Nephron (organoid): ENCODE results near the gene RPL27A.
A peak's percentile ranks its signal among the peaks of the same experiment; 100 is the strongest.

Experiments
- H3K27ac Mint-ChIP-seq, 3 experiments: 2 replicates each; pipeline ENCODE4 v1.8.0; 2020; ENCODE audit warnings: mixed read lengths in 3 of 3, mild to moderate bottlenecking in 2 of 3, moderate library complexity in 1 of 3
- H3K27me3 Mint-ChIP-seq: 2 replicates; pipeline ENCODE4 v1.8.0; 2021; ENCODE audit warnings: low read depth, mild to moderate bottlenecking, moderate library complexity, mixed read lengths
- H3K36me3 Mint-ChIP-seq: 2 replicates; pipeline ENCODE4 v1.8.0; 2020; ENCODE audit warnings: low read depth, mixed read lengths
- H3K4me1 Mint-ChIP-seq: 2 replicates; pipeline ENCODE4 v1.8.0; 2020; ENCODE audit warnings: mixed read lengths
- H3K4me3 Mint-ChIP-seq, 3 experiments: 2 replicates each; pipeline ENCODE4 v1.8.0; 2020; ENCODE audit warnings: mild to moderate bottlenecking in 3 of 3, mixed read lengths in 3 of 3, moderate library complexity in 2 of 3
- H3K9me3 Mint-ChIP-seq: 2 replicates; pipeline ENCODE4 v1.8.0; 2020; ENCODE audit warnings: mixed read lengths
- TF ChIP-seq, protein P1 (sequence below), 3 experiments: fragments of 200-600 bp; sonication (generic); IDR thresholded peaks; one replicate each; pipeline ENCODE4 v1.5.0; 2021; ENCODE audit warnings: antibody characterized with exemption in 3 of 3; ENCODE audit not compliant: unreplicated experiment in 3 of 3

Gene RPL27A

DNA sequence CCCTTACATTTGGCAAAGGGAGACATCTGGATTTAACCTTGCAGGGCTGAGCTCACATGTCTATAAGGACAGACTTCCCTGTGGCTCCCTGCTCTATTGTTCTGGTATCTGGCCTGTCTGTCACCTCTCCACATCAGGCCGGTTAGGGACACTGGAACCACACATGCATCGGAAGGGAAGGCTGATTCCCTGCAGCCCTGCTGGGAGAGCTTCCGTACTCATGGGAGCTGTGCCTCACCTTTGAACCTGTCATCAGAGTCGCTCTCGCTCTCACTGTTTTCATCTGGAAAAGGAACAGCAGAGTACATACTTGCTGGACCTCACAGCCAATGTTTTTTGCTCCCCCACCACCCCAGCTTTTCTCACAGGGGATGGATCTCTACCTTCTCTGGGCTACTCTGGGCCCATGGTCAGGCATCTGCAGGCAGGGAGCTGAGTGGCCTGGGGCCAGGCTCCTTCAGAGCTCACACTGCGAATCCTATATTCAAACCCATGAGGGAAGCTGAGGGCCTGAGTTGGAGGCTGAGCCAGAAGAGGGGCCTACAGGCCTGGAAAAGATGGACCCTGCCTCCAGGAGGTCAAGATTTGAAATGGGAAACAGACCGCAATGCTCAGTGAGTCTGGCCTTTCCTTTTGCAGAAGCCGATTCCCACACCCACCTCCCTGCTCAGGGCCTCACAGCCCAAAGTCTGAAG, 31.3 kb downstream of the RPL27A start:
- no peaks in the 10 kb centered on the region for H3K9me3 Mint-ChIP-seq
- H3K4me3 Mint-ChIP-seq = no peak overlapping the region
- H3K4me1 Mint-ChIP-seq = peaks cover 69% of the 10 kb centered on the region
- no peaks in the 10 kb centered on the region for H3K27me3 Mint-ChIP-seq
- H3K36me3 Mint-ChIP-seq = peaks cover 60% of the 10 kb centered on the region
- H3K27ac Mint-ChIP-seq = peak overlapping the region; percentile 64 to 97 (median 93)
- TF ChIP-seq, protein P1, sequence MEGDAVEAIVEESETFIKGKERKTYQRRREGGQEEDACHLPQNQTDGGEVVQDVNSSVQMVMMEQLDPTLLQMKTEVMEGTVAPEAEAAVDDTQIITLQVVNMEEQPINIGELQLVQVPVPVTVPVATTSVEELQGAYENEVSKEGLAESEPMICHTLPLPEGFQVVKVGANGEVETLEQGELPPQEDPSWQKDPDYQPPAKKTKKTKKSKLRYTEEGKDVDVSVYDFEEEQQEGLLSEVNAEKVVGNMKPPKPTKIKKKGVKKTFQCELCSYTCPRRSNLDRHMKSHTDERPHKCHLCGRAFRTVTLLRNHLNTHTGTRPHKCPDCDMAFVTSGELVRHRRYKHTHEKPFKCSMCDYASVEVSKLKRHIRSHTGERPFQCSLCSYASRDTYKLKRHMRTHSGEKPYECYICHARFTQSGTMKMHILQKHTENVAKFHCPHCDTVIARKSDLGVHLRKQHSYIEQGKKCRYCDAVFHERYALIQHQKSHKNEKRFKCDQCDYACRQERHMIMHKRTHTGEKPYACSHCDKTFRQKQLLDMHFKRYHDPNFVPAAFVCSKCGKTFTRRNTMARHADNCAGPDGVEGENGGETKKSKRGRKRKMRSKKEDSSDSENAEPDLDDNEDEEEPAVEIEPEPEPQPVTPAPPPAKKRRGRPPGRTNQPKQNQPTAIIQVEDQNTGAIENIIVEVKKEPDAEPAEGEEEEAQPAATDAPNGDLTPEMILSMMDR (IDR thresholded peaks at IDR 0.05; ENCODE audit: unreplicated experiment in 3 of 3) = no peak

- TF ChIP-seq, protein P1 (IDR thresholded peaks at IDR 0.05; ENCODE audit: unreplicated experiment in 3 of 3) = no peak
- Mint-ChIP-seq H3K36me3 (peaks cover 60% of the 10 kb centered on the region), H3K9me3 (no peaks in the 10 kb centered on the region), H3K4me1 (peaks cover 69% of the 10 kb centered on the region), H3K27ac (peak overlapping the region in 2 of 3 experiments; percentile 72 to 97), H3K27me3 (no peaks in the 10 kb centered on the region), H3K4me3 (no peak overlapping the region)
Measured at GRCh38 chr11:8714622-8715225, 32.1 kb downstream of the RPL27A start.

DNA sequence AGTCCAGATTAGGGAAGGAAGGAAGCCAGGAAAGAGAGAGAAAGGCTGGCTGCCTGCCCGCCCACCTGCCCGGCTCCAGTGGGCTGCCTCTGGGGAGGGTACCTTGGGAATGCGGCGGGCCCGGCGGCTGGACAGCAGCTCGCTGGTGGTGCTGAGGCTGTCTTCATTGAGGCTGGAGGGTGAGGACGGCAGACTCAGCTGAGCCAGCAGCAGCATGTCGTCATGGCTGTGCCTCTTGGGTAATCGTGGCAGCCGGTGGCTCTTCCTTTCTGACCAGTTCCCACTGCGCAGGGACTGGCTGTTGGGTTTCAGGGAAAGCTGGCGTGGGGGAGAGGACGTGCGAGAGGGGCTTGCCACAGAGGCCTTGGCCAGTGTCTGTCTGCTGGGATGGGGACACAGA, 32.9 kb downstream of the RPL27A start:
- H3K27ac Mint-ChIP-seq = peak overlapping the region in 2 of 3 experiments; percentile 55 to 97
- H3K27me3 Mint-ChIP-seq = no peaks in the 10 kb centered on the region
- H3K36me3 Mint-ChIP-seq = peaks cover 56% of the 10 kb centered on the region
- H3K4me1 Mint-ChIP-seq = peaks cover 69% of the 10 kb centered on the region
- peak overlapping the region in 1 of 3 experiments; percentile 26 for H3K4me3 Mint-ChIP-seq
- no peaks in the 10 kb centered on the region for H3K9me3 Mint-ChIP-seq
- TF ChIP-seq, protein P1 (IDR thresholded peaks at IDR 0.05; ENCODE audit: unreplicated experiment in 3 of 3) = no peak

- H3K27me3 Mint-ChIP-seq = no peaks in the 10 kb centered on the region
- H3K27ac Mint-ChIP-seq = peak overlapping the region; percentile 77 to 97 (median 97)
- H3K36me3 Mint-ChIP-seq = peaks cover 39% of the 10 kb centered on the region
- H3K9me3 Mint-ChIP-seq = no peaks in the 10 kb centered on the region
- TF ChIP-seq, protein P1 (IDR thresholded peaks at IDR 0.05; ENCODE audit: unreplicated experiment in 3 of 3) = no peak
- no peak overlapping the region for H3K4me3 Mint-ChIP-seq
- peaks cover 87% of the 10 kb centered on the region for H3K4me1 Mint-ChIP-seq
Measured at GRCh38 chr11:8717544-8717875, 34.9 kb downstream of the RPL27A start.

- Mint-ChIP-seq H3K4me3 (peak overlapping the region in 1 of 3 experiments; percentile 47), H3K27ac (peak overlapping the region; percentile 77 to 97 (median 97)), H3K9me3 (no peaks in the 10 kb centered on the region), H3K4me1 (peaks cover 93% of the 10 kb centered on the region), H3K36me3 (peaks cover 39% of the 10 kb centered on the region), H3K27me3 (no peaks in the 10 kb centered on the region)
- TF ChIP-seq, protein P1 (IDR thresholded peaks at IDR 0.05; ENCODE audit: unreplicated experiment in 3 of 3) = no peak
Measured at GRCh38 chr11:8717876-8718753, 35.5 kb downstream of the RPL27A start.
